Activated T-cell treated with anti-CD3 and anti-CD28 coated beads for 4 hours (primary cell): ENCODE measurements around the gene NRP1.

ENCODE experiments used
- DNase-seq: peaks from one replicate; pipeline ENCODE4 v3.0.0-alpha.2; 2020

The NRP1 gene

GRCh38 chr10:33256458-33256857 is 78.0 kb downstream of the NRP1 start:
- DNase-seq, result no peak

DNA sequence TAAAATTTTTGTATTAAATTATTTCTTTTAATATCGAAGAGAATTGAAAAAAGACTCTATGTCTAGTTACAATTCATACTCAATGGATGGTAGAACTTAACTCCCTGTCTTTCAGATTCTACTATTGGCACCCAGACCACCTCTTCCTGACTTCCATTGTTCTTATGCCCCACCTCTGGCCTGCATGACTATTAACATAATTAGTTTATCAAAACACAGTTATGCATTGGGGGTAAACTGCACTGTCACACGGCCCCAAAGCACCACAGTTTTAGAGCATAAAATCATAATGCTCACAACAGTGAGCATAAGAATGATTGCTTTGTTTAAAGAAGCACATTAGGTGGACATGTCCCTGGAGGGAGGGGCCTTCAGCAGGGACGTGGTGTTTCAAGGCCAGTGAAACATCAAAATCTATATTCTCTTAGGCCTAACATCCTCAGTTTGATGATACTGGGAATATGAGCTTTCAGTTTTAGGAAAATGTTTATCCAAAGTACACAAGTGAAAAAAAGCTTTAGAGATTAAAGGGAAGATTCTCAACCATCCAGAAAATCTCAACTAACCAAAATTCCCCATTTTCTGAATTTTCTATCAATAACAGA is 79.8 kb downstream of the NRP1 start:
- DNase-seq, result no peak

DNA sequence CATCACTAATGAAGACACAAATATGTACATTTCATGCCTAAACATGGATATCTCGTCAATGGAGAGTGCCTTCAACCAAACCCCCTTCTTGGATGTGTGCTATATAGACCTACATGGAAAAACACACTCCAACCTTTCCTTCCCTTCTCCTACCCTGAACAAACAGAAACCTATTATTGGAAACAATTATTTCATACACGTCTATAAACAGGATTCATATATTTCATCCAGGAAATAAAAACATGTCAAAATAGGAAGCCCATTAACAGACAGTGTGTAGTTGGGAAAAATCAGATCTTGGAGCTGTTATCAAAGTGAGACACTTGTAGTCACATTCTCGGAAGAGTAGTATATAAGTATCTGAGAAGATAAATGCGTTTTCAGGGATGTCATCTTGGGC is 81.1 kb downstream of the NRP1 start:
- no peak for DNase-seq

- DNase-seq, result no peak
Observed at GRCh38 chr10:33252794-33253203, 81.7 kb downstream of the NRP1 start.

DNA sequence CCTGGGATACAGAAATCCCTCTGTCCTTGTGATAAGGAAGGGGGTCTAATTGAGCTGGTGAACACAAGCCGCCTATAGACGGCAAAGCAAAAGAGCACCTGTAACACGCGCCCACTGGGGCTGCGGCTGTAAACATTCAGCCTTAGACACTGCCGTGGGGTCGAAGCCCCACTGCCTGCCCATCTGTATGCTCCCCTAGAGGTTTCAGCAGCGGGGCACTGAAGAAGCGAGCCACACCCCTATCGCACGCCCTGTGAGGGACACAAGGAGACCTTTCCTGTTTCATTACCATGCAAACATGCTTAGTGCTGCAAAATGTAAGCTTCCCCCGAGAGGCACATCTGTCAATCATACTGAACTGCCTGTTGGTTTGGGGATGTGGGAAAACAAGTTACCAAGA is 82.1 kb downstream of the NRP1 start:
- no peak for DNase-seq

DNA sequence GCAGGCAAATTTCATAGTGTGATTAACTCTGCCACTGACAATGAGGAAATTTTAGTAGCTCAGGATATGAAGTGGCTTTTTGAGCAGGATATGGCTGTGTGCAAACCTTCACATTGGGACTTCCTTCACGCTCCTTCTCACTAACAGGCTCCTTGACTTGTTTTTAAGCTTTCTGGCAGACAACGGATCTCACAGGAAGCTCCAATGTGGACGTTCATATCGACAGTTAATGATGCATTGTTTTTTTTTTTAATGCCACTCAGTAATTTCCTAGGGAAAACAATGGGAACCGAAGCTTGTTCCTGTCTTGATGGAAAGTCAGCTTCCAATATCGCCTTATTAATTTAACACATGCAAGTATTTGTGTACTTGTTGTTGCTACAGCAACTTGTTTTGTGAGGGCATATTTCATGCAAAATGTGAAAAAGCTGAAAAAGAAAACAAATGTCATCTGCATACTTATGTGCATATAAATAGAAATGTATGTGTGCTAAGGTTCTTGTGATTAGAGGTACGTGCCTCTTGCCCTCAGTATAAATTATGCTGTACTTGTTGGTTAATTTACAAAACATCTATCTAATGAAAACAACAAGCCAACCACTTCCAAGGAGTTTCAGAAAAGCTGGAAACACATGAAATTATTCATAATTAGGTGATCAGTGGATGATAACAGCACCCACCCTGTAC is 84.7 kb downstream of the NRP1 start:
- DNase-seq, result no peak

DNA sequence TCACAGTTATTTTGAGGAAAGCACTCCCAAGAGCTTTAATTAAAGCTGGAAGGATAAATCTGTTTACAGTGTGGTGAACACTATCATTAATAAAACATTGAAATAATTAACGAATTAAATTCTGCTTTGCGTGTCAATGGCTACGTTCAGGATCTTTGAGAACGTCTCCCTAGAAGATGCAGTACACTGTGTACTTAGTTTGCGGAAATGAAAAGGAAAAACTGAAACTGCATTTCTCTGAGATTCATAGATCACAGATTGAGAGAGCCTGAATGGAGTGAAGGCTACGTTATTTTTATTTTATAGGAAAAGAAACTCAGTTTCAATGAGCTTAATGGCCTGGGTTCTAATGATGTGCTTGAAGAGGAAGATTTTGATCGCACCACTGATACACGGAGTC is 85.3 kb downstream of the NRP1 start:
- no peak for DNase-seq

DNA sequence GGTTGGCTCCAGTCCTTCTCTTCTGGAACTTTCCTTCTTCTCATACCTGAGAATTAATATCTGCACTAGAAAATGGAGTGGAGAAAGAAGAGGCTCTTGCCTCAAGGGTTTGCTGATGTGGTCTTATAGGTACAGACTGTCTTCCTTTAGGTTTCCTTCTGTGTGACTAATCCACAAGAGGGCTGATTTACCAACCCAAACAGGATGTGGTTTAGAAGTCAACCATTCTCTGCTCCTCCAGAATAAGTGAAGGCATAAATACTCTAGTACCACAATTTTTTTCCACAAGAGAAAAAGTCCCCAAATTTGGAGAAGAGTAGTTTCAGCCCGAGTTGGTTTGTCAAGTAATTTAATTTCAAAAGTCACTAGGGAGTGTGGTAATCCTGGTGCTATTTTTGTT is 85.8 kb downstream of the NRP1 start:
- DNase-seq, result no peak

DNA sequence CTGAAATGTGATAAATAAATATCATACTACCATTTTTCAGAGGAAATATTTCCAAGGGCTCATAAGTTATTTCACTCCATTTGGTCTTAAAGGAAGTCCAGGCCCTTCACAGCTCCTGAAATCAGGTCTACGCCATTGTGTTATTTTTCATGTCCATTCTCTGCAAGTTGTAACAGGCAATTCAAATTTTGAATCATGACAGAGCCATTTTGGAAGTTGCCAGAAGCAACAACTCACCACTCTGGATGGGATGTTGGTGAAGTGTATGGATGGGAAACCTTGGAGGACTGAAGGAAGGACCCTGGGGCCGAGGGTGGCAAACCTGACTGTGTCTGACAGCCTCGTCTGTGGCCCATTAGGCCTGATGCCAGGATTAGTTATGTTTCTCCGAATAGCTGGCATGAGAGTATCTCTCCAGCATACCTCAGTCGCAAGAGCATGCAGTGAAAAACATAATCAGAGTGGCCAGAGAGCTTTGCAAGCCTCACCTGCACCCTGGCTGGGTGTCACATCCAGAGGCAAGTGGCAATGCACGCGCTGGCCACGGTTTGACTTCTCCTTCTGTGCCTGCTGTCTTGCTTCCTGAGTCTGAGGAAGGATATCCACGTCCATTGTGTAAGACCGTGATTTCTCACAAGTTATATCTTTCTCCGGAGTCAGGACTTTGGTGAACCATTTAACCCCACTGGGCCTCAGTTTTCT is 87.1 kb downstream of the NRP1 start:
- no peak for DNase-seq

DNA sequence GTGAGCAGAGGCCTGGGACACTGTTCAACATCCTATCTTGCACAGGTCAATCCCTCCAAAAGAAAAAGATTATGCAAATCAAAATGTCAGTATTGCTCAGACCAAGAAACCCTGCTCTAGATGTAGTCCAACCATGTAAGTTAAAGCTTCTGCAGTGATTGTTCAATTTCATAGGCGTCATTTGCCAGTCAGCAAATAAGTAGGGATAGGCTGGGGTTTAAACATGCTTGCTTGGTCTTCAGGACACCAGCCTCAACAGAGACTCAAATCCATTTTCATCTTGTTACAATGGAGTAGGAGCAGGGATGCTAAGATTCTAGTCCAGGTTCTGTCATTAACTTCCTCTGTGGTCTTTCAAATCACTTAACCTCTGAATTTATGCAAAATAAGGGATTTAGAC is 89.1 kb downstream of the NRP1 start:
- DNase-seq, result no peak

DNA sequence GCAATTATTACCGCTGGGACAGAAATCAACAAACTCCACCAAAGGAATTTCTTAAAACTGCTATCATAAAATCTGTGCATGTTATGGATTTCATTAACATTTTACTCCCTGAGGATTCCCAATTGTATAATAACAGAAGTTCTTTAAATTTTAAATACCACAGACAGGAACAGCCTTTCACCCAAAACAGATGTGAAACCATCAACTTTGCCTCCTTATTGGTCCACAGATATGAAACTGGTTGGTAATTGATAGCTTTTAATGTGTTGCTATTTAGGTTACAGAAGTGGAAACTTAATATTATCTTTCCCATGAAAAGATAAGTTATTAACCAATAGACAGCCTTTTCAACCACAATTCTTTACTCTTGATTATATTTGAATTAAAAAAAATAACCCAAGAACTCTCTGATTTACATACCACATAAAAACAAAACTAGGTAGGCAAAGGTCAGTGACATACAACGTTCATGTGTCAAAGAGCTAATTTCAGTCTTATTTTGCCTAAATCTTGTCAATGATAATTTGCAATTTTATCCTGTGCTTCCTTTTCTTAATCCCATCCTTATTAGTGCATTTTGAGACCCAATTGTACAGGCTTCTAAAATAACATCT is 90.0 kb downstream of the NRP1 start:
- DNase-seq, result no peak

GRCh38 chr10:33243703-33244102 is 90.8 kb downstream of the NRP1 start:
- DNase-seq, result no peak

- no peak for DNase-seq
Observed at GRCh38 chr10:33242931-33243330, 91.5 kb downstream of the NRP1 start.

GRCh38 chr10:33241351-33241750 is 93.1 kb downstream of the NRP1 start:
- no peak for DNase-seq

DNA sequence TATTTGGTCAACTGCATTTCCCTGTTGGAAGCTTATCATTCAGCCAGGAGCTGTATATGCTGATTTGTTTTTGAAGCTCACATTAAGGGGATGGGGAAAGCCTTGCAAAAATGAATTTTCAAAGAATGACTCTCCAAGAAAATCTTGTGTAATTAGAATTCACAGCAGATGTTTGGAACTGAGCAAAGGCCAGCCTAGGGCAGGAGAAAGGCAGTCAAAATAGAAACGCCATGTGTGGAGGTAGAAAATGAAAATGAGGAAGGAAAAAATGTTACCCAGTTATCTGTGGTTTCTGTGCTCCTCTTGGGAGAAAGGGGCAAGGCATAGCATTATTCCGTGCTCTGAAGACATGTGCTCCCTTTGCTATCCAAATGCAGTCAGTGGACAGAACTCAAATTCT is 93.5 kb downstream of the NRP1 start:
- no peak for DNase-seq

- DNase-seq, result no peak
Observed at GRCh38 chr10:33240258-33240657, 94.2 kb downstream of the NRP1 start.

- no peak for DNase-seq
Observed at GRCh38 chr10:33239257-33239656, 95.2 kb downstream of the NRP1 start.

DNA sequence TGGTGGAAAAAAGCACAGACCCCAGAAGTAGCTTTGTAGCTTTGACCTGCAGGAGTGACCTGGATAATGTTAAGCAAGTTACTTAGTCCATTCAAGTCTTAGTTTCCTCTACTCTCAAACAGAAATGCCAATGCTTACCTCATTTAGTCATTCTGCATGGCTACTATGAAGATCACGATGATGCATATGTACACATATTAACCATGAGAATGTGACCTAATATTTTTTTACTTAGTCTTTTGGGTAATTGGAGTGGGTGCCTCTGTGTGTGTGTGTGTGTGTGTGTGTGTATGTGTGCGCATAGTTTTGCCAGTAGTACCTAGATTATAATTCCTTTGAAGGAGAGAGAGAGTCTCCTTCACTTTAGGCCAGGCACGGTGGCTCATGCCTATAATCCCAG is 95.8 kb downstream of the NRP1 start:
- no peak for DNase-seq

DNA sequence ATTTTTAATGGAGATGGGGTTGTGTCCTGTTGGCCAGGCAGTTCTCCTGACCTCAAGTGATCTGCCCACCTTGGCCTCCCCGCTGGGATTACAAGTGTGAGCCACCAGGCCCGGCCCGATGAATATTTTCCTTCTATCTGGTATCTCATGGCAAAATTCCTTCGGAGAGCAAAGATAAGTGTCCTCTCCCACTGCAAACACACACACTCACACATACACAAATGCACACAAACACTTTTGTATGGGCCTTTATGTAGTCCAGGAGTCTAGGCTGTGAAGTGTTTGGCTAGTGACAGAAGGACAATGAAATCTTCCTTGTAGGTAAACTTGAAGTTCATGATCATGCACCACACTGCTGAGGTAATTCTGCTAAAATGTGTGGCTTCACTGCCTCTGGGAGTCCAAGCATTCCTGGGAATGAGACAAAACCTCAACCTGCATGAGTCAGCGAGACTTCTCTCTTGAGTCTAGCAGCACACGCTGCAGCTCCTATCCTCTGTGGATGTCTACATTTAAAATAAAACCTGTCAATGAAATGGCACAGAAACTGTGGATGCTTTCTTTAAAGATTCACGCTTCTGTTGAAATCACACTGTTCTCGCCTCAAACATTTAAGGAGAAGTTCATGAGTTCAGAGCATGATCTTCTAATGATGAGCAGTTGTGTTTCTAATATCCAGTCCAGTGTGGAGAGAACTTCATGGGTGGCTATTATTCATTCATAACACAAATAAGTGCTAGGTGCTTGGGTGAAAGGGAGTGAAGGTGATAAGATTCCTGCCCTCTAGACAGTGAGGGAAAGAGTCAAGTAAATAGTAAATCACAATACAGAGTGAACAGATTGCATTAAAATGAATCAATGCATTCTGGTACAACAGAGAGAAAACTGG is 96.5 kb downstream of the NRP1 start:
- DNase-seq, result no peak

DNA sequence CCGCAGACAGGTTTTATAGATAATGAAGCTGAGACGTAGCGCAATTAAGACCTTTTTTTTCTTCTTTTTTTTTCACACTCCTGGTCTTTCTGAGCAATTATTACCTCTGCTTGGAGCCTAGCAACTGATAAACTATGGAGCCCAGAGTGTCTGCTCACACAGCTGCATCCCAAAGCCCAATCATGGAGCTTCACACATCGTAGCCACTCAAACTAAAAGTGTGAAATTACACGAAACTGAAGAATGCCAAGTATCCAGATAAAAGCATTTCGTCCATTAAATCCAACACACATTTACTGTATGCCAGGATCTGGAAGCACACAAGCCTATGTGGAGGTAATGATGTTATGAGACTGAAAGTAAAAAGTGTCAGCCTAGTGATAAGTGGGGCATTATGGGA is 97.6 kb downstream of the NRP1 start:
- no peak for DNase-seq

DNA sequence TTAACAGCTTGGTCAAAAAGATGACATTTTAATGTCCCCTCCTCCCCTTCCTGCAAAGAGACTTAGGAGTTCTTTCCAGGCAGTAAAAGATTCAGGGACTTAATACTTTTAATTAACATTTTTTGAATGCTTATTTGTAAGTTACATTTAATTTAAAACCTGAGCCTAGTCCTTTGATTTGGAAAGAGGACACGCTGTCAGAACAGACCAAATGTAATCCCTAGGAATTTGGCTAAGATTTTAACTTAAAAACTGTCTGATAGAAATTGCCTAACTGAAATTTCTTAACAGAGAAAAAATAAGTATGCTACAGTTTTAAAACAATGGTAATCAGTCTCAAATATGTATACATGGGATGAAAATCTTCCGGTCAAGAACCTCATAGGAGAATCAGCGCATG is 98.5 kb downstream of the NRP1 start:
- DNase-seq, result no peak

GRCh38 chr10:33235251-33235884 is 99.1 kb downstream of the NRP1 start:
- no peak for DNase-seq

- DNase-seq, result no peak
Observed at GRCh38 chr10:33234831-33235237, 99.6 kb downstream of the NRP1 start.
